K562 (cell line): Measurements from ENCODE around the gene TDG. TPM values are rescaled to one million over a fixed set of nuclear protein-coding genes. Genes with fewer than 3 reads are reported as not detected.

ENCODE experiments used
- COPS2 ChIP-seq: fragments of 450-650 bp; conservative IDR thresholded peaks from 2 replicates; pipeline ENCODE4 v1.6.1; 2016; ENCODE audit warnings: mild to moderate bottlenecking, moderate library complexity
- CXXC5 ChIP-seq: fragments of 250-450 bp; sonication (Bioruptor Pico); IDR thresholded peaks from 2 replicates; pipeline ENCODE4 v1.8.0; 2022; ENCODE audit warnings: inconsistent platforms, mild to moderate bottlenecking, moderate library complexity
- HNRNPLL ChIP-seq: fragments of 200-400 bp; formaldehyde crosslinking; IDR thresholded peaks from 2 replicates; pipeline ENCODE4 v1.6.1; 2017; ENCODE audit warnings: low read length, low read depth, mild to moderate bottlenecking; ENCODE audit not compliant: poor library complexity, severe bottlenecking
- NR2C2 ChIP-seq, 2 experiments: fragments of 200-800 bp in 1 of 2; sonication (Bioruptor generic) in 1 of 2; sonication (generic) in 1 of 2; formaldehyde crosslinking in 1 of 2; IDR thresholded peaks; 2 replicates each; pipeline versions ENCODE4 v1.6.1 to v1.8.0; 2016 to 2022; ENCODE audit warnings: mild to moderate bottlenecking in 1 of 2, missing compliant biosample characterization in 1 of 2, missing genetic modification characterization in 1 of 2, missing genetic modification reagents in 1 of 2
- RBM22 ChIP-seq: fragments of 200-400 bp; formaldehyde crosslinking; IDR thresholded peaks from 2 replicates; pipeline ENCODE4 v1.6.1; 2018; ENCODE audit warnings: low read length, low read depth; ENCODE audit not compliant: poor library complexity, severe bottlenecking
- ZNF41 ChIP-seq: fragments of 250-450 bp; sonication (Bioruptor Pico); conservative IDR thresholded peaks from 2 replicates; pipeline ENCODE4 v1.4.0; 2020; ENCODE audit warnings: mild to moderate bottlenecking
- ZNF507 ChIP-seq: conservative IDR thresholded peaks from 2 replicates; pipeline ENCODE4 v1.6.1; 2017; ENCODE audit warnings: missing genetic modification characterization, missing compliant biosample characterization
- polyA plus RNA-seq, 8 experiments: library from polyadenylated mRNA; depleted of rRNA in 4 of 8; stranded (reverse) in 5 of 8; unstranded in 3 of 8; fragments of >200 nt; fragmentation: Nextera tagmentation in 2 of 8; fragmentation: Illumina TruSeq in 1 of 8; extraction: Ambion mirVana in 2 of 8; extraction: Trizol in 1 of 8; gene quantifications; 2 replicates each; pipeline versions ENCODE4 v1.2.1 to v1.2.3, GENCODE V29; 2011 to 2014; ENCODE audit warnings: inconsistent platforms in 1 of 8, missing spikeins in 1 of 8
- total RNA-seq, 7 experiments: library from RNA; depleted of rRNA in 6 of 7; stranded (reverse); fragments of >200 nt in 6 of 7; fragmentation: Illumina TruSeq in 2 of 7; extraction: Trizol in 2 of 7; gene quantifications; 2 replicates each; pipeline versions ENCODE4 v1.2.1 to v1.2.3, GENCODE V29; 2011 to 2021; ENCODE audit warnings: low replicate concordance in 1 of 7
- TF ChIP-seq, protein P1 (sequence below): fragments of 200-600 bp; sonication (generic); IDR thresholded peaks from one replicate; pipeline ENCODE4 v1.6.1; 2012; ENCODE audit warnings: mild to moderate bottlenecking, low read depth, low read length, inconsistent platforms
- TF ChIP-seq, protein P2 (sequence below), 2 experiments: fragments of 450-650 bp in 1 of 2; sonication (generic) in 1 of 2; formaldehyde crosslinking; conservative IDR thresholded peaks; 2 replicates each; pipeline versions ENCODE4 v1.4.0 to v1.8.1; 2020 to 2022; ENCODE audit warnings: mild to moderate bottlenecking in 1 of 2, missing genetic modification reagents in 1 of 2
- TF ChIP-seq, protein P3 (sequence below): sonication (generic); IDR thresholded peaks from 2 replicates; pipeline ENCODE4 v1.6.1; 2016
- TF ChIP-seq, protein P4 (sequence below): fragments of 450-650 bp; IDR thresholded peaks from 2 replicates; pipeline ENCODE4 v1.6.1; 2014; ENCODE audit warnings: low read depth, mild to moderate bottlenecking, moderate library complexity, borderline replicate concordance

The TDG gene
- total and polyA plus RNA-seq, 9 of the 15 experiments (the other 6 are each of a cell fraction or from before 2014, with no cell fraction given) = 37.6 to 77.2 (median 64.0) TPM

DNA sequence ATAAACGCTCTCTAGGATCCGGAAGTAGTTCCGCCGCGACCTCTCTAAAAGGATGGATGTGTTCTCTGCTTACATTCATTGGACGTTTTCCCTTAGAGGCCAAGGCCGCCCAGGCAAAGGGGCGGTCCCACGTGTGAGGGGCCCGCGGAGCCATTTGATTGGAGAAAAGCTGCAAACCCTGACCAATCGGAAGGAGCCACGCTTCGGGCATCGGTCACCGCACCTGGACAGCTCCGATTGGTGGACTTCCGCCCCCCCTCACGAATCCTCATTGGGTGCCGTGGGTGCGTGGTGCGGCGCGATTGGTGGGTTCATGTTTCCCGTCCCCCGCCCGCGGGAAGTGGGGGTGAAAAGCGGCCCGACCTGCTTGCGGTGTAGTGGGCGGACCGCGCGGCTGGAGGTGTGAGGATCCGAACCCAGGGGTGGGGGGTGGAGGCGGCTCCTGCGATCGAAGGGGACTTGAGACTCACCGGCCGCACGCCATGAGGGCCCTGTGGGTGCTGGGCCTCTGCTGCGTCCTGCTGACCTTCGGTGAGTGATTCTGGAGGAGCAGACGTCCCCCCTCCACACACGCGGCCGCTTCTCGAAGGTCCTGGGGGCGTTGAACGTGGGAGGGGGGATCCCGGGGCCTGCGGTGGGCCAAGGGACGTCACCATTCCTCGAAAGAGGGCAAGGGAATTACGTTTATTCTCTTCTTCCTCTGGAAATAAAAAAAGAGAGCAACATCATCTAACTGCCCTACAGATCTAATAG is 35.5 kb upstream of the TDG start, which contains the start of gene HSP90B1 (continued):
- TF ChIP-seq, protein P1, sequence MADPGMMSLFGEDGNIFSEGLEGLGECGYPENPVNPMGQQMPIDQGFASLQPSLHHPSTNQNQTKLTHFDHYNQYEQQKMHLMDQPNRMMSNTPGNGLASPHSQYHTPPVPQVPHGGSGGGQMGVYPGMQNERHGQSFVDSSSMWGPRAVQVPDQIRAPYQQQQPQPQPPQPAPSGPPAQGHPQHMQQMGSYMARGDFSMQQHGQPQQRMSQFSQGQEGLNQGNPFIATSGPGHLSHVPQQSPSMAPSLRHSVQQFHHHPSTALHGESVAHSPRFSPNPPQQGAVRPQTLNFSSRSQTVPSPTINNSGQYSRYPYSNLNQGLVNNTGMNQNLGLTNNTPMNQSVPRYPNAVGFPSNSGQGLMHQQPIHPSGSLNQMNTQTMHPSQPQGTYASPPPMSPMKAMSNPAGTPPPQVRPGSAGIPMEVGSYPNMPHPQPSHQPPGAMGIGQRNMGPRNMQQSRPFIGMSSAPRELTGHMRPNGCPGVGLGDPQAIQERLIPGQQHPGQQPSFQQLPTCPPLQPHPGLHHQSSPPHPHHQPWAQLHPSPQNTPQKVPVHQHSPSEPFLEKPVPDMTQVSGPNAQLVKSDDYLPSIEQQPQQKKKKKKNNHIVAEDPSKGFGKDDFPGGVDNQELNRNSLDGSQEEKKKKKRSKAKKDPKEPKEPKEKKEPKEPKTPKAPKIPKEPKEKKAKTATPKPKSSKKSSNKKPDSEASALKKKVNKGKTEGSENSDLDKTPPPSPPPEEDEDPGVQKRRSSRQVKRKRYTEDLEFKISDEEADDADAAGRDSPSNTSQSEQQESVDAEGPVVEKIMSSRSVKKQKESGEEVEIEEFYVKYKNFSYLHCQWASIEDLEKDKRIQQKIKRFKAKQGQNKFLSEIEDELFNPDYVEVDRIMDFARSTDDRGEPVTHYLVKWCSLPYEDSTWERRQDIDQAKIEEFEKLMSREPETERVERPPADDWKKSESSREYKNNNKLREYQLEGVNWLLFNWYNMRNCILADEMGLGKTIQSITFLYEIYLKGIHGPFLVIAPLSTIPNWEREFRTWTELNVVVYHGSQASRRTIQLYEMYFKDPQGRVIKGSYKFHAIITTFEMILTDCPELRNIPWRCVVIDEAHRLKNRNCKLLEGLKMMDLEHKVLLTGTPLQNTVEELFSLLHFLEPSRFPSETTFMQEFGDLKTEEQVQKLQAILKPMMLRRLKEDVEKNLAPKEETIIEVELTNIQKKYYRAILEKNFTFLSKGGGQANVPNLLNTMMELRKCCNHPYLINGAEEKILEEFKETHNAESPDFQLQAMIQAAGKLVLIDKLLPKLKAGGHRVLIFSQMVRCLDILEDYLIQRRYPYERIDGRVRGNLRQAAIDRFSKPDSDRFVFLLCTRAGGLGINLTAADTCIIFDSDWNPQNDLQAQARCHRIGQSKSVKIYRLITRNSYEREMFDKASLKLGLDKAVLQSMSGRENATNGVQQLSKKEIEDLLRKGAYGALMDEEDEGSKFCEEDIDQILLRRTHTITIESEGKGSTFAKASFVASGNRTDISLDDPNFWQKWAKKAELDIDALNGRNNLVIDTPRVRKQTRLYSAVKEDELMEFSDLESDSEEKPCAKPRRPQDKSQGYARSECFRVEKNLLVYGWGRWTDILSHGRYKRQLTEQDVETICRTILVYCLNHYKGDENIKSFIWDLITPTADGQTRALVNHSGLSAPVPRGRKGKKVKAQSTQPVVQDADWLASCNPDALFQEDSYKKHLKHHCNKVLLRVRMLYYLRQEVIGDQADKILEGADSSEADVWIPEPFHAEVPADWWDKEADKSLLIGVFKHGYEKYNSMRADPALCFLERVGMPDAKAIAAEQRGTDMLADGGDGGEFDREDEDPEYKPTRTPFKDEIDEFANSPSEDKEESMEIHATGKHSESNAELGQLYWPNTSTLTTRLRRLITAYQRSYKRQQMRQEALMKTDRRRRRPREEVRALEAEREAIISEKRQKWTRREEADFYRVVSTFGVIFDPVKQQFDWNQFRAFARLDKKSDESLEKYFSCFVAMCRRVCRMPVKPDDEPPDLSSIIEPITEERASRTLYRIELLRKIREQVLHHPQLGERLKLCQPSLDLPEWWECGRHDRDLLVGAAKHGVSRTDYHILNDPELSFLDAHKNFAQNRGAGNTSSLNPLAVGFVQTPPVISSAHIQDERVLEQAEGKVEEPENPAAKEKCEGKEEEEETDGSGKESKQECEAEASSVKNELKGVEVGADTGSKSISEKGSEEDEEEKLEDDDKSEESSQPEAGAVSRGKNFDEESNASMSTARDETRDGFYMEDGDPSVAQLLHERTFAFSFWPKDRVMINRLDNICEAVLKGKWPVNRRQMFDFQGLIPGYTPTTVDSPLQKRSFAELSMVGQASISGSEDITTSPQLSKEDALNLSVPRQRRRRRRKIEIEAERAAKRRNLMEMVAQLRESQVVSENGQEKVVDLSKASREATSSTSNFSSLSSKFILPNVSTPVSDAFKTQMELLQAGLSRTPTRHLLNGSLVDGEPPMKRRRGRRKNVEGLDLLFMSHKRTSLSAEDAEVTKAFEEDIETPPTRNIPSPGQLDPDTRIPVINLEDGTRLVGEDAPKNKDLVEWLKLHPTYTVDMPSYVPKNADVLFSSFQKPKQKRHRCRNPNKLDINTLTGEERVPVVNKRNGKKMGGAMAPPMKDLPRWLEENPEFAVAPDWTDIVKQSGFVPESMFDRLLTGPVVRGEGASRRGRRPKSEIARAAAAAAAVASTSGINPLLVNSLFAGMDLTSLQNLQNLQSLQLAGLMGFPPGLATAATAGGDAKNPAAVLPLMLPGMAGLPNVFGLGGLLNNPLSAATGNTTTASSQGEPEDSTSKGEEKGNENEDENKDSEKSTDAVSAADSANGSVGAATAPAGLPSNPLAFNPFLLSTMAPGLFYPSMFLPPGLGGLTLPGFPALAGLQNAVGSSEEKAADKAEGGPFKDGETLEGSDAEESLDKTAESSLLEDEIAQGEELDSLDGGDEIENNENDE = no peak
- no peak for TF ChIP-seq ZNF507 (tag)
- peak; percentile 96 for TF ChIP-seq NR2C2 (CRISPR knock-in tag; IDR thresholded peaks at IDR 0.05)
- TF ChIP-seq NR2C2 (tag; IDR thresholded peaks at IDR 0.05) = peak; percentile 98
- TF ChIP-seq CXXC5 = peak; percentile 81
- TF ChIP-seq, protein P2, sequence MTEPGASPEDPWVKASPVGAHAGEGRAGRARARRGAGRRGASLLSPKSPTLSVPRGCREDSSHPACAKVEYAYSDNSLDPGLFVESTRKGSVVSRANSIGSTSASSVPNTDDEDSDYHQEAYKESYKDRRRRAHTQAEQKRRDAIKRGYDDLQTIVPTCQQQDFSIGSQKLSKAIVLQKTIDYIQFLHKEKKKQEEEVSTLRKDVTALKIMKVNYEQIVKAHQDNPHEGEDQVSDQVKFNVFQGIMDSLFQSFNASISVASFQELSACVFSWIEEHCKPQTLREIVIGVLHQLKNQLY (CRISPR knock-in tag; conservative IDR thresholded peaks at IDR 0.05) = 0 out of 4 replicates have a peak, but pooled peaks of 1 of the 2 experiments have one; percentile 37
- TF ChIP-seq ZNF41 (CRISPR knock-in tag) = no peak
- TF ChIP-seq, protein P3, sequence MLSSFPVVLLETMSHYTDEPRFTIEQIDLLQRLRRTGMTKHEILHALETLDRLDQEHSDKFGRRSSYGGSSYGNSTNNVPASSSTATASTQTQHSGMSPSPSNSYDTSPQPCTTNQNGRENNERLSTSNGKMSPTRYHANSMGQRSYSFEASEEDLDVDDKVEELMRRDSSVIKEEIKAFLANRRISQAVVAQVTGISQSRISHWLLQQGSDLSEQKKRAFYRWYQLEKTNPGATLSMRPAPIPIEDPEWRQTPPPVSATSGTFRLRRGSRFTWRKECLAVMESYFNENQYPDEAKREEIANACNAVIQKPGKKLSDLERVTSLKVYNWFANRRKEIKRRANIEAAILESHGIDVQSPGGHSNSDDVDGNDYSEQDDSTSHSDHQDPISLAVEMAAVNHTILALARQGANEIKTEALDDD = no peak
- TF ChIP-seq, protein P4, sequence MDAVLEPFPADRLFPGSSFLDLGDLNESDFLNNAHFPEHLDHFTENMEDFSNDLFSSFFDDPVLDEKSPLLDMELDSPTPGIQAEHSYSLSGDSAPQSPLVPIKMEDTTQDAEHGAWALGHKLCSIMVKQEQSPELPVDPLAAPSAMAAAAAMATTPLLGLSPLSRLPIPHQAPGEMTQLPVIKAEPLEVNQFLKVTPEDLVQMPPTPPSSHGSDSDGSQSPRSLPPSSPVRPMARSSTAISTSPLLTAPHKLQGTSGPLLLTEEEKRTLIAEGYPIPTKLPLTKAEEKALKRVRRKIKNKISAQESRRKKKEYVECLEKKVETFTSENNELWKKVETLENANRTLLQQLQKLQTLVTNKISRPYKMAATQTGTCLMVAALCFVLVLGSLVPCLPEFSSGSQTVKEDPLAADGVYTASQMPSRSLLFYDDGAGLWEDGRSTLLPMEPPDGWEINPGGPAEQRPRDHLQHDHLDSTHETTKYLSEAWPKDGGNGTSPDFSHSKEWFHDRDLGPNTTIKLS = peak; percentile 24; the same call in 1 of the 2 replicates
- TF ChIP-seq RBM22 = peak; percentile 71
- no peak for TF ChIP-seq COPS2
- peak; percentile 36 for TF ChIP-seq HNRNPLL
